NCI-H146 (cell line): ENCODE measurements around the gene MYO18A.
A peak's percentile ranks its signal among the peaks of the same experiment; 100 is the strongest.

Source experiments
- DNase-seq: peaks from one replicate; lab custom pipeline; 2025; lab: John Stamatoyannopoulos, UW

Gene MYO18A

DNA sequence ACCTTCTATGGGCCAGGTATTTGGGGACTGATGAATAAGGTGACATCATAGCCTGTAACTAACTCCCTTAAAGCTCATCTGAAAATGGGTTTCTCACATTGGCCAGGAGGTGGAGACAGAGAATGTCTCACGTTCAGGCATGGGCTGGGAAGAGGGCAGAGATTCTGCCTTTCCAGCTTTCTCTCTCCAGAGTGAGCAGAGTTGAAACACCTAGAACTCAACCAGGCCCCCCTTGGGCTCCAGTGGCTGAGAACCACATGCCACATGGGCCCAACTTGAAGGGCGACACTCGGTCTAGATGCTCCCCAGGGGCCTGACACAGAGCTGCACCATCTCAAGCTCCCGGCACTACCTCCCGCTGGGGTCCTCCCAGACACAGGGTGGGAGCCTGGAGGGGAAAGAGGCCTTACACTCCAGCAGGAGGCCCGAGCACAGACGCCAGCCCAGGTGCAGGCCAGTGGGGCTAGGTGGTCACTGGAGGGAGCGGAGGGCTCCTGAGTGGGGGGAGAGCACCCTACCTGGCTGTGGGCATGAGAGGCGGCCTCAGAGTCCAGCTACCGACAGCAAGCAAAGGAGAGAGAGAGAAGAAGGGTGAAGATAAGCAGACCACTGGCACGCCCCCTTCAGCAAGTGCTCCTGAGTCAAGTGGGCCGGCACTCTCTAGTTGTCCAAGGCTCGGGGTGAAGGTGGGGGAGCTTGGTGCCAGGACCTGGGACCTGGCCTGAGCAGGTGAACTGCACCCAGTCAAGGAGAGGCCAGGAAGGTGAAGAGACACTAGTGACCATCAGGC lies 55.9 kb downstream of the MYO18A start:
- peak; percentile 58 for DNase-seq

DNA sequence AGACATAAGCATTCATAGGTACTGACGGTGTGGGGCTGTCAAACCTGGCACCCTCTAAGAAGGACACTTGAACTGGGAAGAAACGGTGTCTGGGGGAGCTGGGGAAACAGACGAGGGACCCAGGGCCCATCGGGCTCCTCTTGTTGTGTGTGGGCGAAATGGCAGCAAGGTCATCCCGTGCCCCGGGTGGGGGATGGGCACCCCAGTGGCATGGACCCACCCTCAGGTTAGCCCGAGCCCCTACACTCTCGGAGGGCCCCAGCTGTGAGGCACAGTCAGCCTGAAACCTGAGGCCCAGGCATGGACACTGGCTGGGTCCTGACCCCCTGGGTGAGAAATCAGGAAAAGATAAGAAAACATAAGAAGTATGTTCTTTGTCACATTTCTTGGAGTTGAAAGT lies 57.1 kb downstream of the MYO18A start:
- no peak for DNase-seq

DNA sequence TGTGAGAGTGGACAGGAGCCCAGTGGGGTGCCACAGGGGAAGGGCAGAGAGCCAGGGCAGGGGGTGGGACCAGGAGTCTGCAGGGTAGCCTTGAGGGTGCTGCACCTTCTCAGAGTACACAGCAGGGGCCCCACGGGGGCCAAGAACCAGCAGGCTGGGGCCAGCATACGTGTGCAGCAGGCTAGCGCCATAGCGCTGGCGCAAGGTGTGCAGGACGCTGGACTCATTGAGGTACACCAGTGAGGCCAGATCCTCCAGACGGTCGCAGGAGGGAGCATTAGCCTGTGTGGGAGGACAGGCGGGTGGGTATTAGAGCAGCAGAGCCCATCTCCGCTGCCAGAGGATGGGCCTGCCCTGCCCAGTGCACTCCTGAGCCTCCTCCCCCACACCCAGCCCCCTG lies 58.8 kb downstream of the MYO18A start:
- no peak for DNase-seq

DNA sequence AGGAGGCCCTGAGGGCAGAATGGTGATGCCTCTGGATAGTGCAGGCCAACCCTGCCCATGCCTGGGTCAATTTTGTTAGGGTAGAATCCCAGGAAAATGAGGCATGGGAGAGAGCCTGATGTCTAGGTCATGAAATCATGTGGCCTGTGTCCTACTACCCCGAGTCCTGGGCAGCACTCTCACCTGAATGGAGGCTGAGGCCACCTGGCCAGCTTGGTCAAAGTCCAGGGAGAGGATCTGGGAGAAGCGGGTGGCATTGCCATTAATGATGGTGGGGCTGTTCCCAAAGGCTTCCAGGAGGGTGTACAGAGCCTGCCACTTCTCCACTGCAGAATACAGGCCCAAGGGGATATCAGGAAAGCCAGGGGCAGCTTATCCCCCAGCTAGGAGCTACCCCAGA lies 59.8 kb downstream of the MYO18A start:
- DNase-seq = no peak

DNA sequence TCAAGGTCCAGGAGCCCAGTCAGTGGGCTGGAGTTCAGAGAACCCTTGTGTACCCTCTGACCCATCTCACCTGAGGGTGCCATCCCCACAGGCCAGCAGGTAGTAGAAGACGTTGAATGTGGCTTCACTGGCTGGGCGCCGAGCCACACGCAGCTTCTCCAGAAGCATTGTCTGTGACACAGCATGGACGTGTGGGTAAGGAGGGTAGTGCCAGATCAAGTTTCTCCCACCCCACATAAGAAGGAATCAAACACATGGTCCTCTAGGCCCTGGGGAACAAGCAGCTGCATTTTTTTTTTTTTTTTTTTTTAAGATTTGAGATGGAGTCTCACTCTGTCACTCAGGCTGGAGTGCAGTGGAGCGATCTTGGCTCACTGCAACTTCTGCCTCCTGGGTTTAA lies 60.9 kb downstream of the MYO18A start:
- DNase-seq = no peak

DNA sequence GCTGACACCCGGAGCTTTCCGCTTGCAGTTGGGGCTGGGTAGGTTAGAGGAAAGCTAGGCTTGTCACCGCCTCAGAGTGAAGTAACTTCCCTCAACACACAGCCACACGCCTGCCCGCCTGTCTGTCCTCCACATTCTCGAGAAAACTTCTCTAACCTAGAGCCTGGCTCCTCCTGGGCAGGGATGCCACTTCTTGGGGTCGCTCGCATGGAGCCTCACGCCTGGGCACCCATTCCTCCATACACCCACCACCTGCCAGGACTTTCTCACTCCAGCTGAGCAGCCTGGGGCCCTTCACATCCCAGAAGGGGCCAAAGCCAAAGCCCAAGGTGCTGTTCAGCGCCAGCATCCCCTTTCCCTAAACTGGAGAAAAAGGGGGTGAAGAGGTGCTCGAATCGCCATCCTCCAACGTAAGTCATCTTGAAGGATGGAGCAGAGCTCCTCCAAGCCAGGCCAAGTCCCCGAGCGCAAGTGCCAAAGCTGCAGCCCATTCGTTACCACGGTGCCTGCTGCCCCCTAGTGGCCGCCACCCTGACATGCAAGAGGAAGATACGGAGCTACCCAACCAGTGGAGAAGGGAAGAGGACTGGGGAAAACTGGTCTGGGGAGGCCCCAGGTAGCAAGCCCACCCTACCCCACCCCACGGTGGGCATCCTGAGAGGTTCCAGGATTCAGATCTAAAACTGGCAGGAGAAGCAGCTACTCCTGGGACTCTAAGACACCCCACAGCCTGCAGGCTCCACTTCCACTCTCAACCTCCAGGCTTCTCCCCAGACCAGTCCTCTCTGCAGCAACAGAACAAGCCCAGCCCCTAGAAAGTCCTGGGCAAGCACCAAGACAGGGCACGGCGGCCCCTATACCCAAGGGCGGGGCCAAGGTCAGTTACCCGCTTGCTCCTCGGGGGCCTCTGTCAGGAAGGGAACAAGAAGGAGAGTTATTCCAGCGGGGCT lies 63.1 kb downstream of the MYO18A start:
- DNase-seq = peak; percentile 62

DNA sequence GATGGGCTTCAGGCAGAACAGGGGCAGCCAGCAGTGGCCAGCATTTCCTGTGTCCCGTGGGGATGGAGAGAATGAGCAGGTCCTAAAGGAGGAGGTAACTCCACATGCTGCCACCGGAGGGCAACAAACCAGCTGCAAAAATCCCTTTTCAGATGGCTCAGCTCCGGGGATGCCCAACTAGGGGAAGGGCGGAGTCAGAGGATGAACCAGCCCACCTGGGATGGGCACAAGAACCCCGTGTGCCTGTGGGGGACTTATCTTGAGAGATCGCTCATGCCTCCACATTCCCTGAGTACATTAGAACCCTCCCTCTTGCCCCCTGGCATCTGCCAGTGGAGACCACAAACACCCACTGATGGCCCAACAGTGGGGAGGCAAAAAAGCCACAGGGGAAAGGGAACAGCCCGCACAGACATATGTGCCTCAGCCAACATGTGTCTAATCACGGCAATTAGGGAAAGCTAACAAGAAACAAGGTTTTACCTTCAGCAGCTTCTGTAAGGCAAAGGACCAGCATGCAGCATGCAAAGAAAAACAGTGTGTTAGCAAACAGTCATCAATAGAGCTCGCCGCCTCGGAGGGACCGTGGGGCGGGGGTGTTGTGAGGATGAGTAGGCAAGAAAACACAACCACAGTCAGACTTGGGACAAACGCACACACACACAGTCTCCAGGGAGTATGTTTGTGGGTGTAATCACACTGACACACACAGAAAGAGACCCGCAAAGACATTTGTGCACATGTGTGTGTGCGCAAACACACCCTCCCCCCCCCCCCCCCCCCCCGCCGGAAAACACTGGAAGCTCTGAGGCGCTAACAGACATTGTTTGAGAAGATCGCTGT lies 64.0 kb downstream of the MYO18A start:
- peak; percentile 82 for DNase-seq

DNA sequence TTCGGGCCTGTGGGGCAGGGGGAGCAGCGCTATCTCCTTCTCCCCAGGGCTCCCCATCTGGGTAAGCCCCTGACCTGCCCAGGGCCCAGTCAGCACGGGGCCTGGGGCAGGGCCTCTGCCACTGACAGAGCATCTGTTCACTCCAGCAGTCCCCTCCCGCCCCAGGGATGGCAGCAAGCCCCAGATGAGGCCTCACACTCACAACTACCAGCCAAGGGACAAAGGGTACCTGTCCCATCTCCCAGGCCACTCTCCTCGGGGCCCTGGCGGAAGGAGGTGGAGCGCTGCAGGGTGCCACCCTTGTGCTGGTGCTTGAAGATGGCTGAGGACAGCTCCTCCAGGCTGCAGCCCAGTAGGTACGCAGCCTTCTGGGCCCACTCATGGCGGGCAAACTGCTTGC lies 64.8 kb downstream of the MYO18A start:
- DNase-seq = no peak

DNA sequence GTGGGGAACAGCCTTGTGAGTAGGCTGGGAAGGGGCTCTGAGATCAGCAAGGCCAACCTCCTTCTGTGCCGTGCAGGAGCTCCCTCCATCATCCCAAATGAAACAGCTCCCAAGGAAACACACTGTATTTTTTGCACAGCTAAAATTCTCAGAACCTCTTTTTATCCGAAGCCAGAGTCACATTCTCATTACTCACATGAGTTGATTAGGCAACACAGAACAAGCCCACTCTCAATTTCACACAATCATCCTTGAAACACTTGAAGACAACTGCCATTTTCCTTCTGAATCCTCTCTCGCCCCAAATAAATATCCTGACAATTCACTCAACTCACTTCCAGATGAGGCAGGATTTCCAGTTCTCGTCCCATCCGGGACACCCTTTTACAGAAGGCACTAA lies 66.1 kb downstream of the MYO18A start:
- no peak for DNase-seq

DNA sequence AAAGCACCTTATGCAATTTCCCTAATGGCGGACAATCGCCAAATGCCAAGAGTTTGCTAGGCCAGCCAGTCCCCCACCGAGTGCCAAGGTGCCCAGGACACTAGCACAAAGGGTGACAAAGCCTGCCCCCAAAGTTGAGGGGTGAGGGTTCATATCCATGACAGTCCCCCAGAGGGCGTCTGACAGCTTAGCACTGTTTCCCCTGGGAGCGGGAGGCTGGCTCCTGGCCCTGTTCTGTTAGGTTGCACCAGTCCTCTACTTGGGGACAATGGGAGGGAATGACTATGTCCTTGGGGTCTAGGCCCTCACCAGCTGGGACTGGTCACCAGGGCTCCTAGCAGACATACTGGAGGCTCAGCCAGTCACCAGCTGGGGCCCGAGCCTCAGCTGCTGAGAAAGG lies 66.9 kb downstream of the MYO18A start:
- DNase-seq = no peak

DNA sequence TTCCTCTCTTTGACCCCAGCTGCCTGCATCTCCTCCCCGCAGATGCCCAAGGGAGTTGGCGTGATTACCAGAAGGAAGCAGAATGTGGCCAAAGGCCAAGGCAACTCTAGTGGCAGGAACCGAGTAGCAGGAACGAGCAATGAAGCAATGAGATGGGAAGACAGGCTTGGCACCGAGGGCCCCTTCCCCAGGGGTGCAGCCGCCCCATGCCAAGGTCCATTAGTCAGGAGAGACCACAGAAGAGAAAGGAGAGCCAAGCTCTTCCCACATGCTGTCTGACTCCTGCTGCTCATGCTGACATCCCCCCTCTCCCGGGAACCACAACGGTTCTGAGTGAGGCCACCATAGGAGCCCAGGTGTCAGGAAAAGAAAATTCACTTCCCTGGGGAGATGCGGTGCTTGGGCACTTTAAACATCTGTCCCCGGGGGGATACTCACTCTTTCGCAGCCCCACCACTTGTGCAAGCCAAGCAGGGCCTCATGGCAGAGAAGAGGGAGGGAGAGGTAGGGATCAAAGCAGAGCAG lies 67.4 kb downstream of the MYO18A start:
- DNase-seq = no peak

DNA sequence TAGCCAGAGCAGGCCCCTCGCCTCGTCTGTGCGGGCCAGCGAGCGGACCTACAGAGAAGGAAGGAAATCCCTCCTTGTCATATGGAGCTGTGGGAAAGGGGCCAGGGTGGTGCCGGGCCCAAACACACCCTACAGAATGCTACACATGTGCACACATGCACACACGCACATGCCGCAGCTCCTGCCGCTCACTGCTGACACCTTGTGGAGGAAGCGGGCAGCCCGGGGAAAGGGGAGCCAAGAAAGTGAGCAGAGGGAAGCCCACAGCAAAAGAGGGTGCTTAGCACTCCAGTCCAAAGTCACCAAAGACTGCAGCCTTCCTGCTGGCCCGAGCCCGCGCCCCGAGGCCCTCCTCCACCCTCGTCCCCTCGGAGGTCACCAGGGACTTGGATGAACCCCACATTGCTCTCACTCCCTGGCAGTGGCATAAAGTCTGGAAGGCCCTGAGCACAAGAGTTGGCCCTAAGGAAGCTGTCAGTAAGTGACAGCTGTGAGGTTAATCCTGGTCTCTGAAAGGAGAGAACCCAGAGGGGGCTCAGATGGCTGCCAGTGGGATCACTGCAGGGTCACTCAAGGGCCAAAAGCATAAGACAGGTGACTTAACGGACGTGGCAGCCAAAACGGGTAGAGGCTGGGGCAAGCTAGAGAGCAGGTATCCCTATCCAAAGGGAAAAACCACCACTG lies 68.2 kb downstream of the MYO18A start:
- DNase-seq = peak; percentile 59

DNA sequence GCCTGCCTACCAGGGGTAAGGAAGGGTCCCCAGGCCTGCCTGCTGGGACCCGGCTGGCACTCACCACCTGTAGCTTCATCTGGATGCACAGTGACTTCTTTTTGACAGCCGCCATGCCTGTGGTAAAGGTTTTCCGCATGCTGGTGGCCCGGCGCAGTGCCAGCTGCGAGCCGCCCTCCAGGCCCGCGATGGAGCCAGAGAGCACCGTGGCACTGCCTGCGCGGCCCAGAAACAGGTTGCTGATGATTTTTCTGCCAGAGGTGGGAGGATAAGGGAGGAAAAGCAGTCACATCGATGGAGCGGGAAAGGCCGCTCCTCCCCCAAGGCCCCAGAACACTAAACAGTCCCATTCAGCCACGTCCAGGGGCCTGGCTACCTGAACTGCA lies 69.8 kb downstream of the MYO18A start:
- no peak for DNase-seq

DNA sequence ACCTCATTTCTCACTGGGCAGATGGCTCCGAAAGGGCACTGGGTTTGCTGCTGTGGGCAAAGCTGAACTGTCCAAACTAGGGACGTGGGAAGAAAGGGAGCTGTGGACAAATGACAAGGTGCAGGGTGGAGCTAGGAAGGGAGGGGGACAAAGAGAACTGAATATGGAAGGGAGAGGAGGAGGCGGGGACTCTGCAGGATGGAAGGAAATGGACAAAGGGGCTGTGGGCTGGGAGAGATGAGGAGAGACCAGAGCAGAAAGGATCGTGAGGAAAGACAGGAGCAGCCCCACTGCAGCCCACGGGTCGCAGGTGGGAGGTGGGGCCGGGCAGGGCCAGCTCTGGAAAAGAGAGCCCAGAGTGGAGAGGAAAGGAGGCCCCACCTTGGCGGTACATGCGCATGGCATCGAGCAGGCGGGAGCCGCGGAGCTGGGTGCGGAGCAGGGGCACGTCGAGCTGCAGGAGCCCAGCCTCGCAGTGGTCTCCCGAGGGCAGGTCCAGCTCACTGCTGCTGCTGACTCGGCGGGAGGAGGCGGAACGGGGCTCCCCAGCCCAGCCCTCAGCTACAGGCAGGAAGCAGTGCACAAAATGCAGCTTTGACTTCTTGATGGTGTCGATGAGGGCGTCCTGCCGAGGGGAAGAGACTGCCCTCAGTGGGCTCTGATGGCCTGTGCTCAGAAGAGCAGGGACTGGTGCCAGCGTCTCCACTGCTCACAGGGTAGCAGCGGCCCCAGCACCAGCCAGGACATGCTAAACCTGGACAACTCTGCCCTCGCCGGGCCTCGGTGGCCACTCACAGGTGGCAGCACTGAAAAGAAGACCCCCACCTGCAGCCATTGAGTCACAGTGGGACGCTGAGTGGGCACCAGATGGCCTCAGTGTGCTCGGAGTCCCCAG lies 70.5 kb downstream of the MYO18A start:
- DNase-seq = no peak

DNA sequence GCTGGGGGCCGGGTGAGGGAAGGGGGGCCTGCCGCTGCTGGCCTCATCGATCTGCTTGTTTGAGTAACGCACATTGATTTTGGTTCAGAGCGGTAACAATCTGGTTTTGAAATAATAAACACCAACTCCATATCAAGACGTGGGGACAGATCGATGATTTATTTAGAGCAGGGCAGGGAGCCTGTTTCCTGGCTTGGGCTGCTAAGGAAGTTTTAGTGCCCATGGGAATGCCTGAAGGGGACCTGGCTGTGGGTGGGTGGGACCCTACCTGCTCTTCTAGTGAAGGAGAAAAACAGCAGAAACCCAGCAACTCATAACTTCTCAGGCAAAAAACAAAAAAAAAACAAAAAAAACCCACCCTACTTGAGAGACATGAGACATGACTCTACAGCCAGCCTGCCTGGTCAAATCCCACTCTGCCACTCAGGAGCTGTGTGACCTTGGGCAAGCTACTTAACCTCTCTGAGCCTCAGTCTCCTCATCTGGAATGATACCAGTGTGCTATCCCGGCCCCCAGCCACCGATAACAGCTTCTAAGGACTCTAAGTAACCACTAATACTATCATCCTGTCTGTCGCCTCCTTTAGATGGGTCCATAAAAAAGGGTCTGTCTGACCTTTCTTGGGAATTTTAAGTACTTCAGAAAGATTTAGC lies 71.2 kb downstream of the MYO18A start:
- DNase-seq = no peak

DNA sequence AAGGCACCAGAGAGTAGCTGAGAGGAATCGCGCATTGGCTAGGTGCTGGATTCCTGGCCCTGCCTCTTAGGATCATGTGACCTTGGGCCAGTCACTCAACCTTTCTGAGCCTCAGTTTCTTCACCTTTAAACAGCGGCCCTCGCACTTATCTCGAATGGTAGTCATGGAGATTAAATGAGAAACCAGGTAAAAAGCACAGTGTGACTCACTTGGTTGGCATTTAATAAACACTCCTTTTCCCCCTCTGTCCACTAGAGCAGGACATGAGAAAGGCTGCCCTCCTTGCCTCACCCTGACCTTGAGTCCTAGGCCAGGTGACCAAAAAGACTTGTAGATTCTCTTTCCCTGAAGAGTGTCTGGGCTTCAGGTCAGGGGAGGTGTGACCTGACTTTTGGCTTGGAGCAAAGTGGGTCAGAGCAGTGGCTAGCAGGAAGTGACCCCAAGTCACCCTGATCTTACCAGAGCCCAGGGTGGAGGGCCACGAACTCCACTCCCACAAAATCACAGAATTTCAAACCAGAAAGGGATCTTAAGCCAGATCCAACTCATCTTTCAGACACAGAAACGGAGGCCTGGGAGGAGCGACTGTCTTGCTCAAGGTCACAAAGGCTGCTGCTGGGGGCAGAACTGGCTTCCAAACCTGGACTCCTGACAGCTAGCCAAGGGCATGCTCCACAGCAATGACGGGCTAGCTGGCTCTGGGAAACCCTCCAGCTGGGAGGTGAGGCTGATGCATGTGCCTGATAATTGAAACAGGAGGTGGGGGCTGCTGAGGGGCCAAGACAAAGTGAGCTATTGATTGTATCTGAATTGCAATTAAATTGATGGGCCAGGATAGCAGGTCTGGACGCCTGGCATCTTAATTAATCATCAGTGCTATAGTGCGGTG lies 72.0 kb downstream of the MYO18A start:
- DNase-seq = no peak

DNA sequence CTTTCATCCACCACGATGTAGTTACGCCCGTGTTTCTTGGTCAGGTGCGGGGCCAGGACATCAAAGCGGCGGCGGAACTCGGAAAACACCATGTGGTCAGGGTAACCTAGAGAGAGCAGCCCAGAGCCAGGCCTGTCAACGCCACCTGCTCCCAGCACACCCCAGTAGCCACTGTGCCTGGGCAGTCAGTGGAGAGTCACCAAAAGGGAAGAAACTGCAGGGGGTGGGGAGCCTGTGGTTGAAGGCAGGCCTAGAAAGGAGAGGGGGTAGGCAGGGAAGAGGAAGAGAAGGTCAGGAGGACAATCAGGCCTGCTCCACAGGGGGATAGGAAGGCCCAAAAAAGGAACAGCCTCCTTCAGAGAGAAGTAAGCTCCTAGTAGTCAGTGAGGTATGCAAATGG lies 73.1 kb downstream of the MYO18A start:
- no peak for DNase-seq

DNA sequence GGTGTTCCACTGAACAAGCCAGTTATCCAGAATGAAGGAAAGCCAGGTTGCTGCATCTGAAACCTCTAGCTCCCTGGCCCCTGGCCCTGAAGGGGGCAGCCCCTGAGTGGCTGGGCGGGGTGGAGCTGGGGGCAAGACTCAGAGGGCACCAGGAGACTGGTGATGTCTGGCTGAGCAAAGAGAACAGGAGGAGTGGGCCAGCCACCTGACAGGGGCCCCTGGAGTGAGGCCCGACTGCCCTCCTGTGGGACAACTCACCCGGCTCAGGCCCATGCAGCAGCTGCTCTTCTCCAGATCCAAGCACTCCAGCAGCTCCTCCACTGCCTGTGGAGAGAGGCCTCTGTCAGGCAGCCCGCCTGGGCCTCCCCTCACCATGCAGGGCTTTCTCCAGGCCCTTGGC lies 76.9 kb downstream of the MYO18A start:
- DNase-seq = no peak

DNA sequence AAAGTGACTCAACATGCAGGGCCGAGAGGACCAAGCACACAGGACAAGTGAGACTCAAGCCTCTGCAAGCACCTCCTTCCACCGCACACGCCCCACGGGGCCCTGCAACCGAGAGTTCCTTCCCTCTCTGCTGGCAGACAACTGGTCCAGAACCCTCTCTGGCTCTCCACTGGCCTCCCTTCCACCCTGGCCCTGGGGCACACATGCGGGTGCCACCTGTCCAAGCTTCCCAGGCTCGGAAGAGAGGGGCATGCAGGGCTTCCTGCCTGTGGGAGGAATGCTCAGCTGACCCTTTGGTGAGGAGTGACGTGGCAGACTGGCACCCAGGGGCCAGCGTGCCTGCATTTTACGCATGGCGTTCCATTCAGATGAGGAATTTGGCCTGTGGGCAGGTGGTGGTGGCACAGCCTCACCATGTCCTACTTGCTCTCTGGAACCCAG lies 77.4 kb downstream of the MYO18A start:
- no peak for DNase-seq
